Activated naive CD8-positive, alpha-beta T cell treated with anti-CD3 and anti-CD28 coated beads, Interleukin-2, amount 10 ng/mL, durations not matched to agents 7 days and 5 days (primary cell): ENCODE data around the gene SLC24A3. TPM values are rescaled to one million over a fixed set of nuclear protein-coding genes. Genes with fewer than 3 reads are reported as not detected.
A peak's percentile ranks its signal among the peaks of the same experiment; 100 is the strongest.

Source experiments
- ATAC-seq: fragments of 150-1000 bp; cut with Tn5 transposase; one replicate; pipeline ENCODE4 v1.10.0; 2021; ENCODE audit warnings: low read depth, moderate library complexity
- POLR2A ChIA-PET: fragments of 350-600 bp; sonication (Branson Sonifier 250); formaldehyde crosslinking; loops from one replicate; lab custom pipeline; 2021; ENCODE audit warnings: antibody characterized with exemption; lab: Charles Lee
- DNase-seq: peaks from one replicate; pipeline ENCODE4 v3.0.0; 2021
- H3K27ac Mint-ChIP-seq: one replicate; pipeline ENCODE4 v1.8.0; 2022; ENCODE audit warnings: mild to moderate bottlenecking, mixed read lengths
- H3K27me3 Mint-ChIP-seq: one replicate; pipeline ENCODE4 v1.8.0; 2022; ENCODE audit warnings: mild to moderate bottlenecking, moderate library complexity, mixed read lengths
- H3K36me3 Mint-ChIP-seq: one replicate; pipeline ENCODE4 v1.8.0; 2021; ENCODE audit warnings: mild to moderate bottlenecking, mixed read lengths
- H3K4me1 Mint-ChIP-seq: one replicate; pipeline ENCODE4 v1.8.0; 2021; ENCODE audit warnings: mixed read lengths
- H3K4me3 Mint-ChIP-seq: one replicate; pipeline ENCODE4 v1.8.0; 2022; ENCODE audit warnings: mild to moderate bottlenecking, moderate library complexity, mixed read lengths
- H3K9me3 Mint-ChIP-seq: one replicate; pipeline ENCODE4 v1.8.0; 2021; ENCODE audit warnings: mixed read lengths
- total RNA-seq, 2 experiments: library from RNA; stranded (reverse); gene quantifications; one replicate each; pipeline ENCODE4 v1.2.3, GENCODE V29; 2021

SLC24A3 gene
- total RNA-seq, 2 experiments from 2014 or later: not detected

DNA sequence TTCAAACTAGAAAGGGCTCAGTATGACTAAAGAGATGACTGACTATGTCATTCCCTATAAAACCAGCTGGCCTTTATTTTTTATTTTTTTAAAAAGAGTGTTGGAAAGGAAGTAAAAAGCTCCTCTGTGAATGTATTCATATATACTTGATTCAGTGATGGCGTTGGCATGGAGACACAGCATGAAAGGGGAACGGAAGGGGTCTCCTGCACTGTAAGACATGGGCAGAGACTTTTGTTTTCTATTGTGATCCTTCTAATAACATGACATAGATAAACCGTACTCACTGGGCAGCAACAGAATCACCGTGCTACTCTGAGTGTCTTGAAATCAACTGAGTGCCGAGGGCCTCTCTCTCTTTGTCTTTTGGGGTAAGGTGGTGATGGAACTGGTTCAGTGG, 317.6 kb downstream of the SLC24A3 start:
- peaks cover 18% of the 10 kb centered on the region for H3K27me3 Mint-ChIP-seq
- ATAC-seq (no peak), DNase-seq (no peak)
- peaks cover 3% of the 10 kb centered on the region for H3K9me3 Mint-ChIP-seq
- peaks cover 1% of the 10 kb centered on the region for H3K4me1 Mint-ChIP-seq
- H3K27ac Mint-ChIP-seq: no peak overlapping the region
- H3K36me3 Mint-ChIP-seq: no peaks in the 10 kb centered on the region
- POLR2A ChIA-PET: no interaction called here
- H3K4me3 Mint-ChIP-seq: no peak overlapping the region

DNA sequence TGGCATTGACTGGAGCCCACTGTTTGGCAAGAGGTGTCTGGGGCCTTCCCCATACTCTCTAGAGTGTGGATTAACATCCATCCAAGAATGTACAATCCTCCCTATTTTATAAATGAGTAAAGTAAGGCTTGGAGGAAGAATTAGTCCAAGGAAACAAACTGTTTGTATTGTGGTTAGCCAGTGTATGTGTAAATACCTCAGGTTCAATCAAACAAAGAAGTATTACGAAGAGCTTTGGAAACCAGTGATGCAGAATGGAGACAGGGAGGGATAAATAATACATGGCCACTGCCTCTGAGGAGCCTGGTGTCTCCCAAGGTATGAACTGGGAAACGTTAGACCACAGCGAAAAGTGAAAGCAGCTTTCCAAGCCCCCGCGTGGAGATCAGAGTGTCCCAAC, 319.0 kb downstream of the SLC24A3 start:
- Mint-ChIP-seq H3K4me3 (no peak overlapping the region), H3K9me3 (peaks cover 7% of the 10 kb centered on the region), H3K36me3 (no peaks in the 10 kb centered on the region), H3K4me1 (peaks cover 1% of the 10 kb centered on the region), H3K27ac (no peak overlapping the region), H3K27me3 (peaks cover 14% of the 10 kb centered on the region)
- no peak for DNase-seq
- no peak for ATAC-seq
- POLR2A ChIA-PET: no interaction called here

DNA sequence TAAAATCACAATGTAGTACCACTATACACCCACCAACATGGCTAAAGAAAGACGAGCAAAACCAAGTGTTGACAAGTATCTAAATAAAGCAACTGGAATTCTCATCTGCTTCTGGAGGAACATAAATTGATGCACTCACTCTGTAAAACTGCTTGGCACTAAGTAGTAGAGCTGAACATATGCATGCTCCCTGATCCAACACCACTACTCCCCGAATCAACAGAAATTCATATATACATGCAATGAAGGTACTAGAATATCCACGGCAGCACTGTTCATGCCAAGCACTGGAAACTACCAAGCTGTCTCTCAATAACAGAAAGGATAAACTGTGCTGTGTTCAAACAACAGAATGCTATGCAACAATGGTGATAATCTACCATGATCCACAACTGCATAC, 326.1 kb downstream of the SLC24A3 start:
- Mint-ChIP-seq H3K36me3 (no peaks in the 10 kb centered on the region), H3K4me1 (peaks cover 13% of the 10 kb centered on the region), H3K9me3 (peaks cover 6% of the 10 kb centered on the region), H3K4me3 (no peak overlapping the region), H3K27me3 (peaks cover 2% of the 10 kb centered on the region), H3K27ac (no peak overlapping the region)
- POLR2A ChIA-PET: no interaction called here
- DNase-seq (no peak), ATAC-seq (no peak)

DNA sequence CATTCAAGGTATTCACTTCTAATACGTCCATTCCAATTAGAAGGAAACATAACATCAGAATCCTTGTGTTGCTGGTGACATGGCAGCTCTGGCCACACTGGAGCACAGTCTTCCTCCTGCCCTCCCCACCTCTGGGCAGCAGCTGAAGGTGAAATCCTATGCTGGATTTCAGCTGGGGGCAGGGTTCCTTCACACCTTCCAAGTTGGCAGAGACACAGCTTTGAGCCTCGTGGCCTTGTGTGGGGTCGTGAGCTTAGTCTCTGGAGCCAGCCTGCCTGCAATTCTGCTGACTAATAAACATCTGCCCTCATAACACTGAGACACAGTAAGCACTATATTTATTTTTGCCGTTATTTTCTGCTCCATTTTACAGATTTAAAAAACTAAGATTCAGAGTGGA, 326.7 kb downstream of the SLC24A3 start:
- peaks cover 13% of the 10 kb centered on the region for H3K4me1 Mint-ChIP-seq
- DNase-seq: no peak
- H3K27me3 Mint-ChIP-seq: peaks cover 2% of the 10 kb centered on the region
- POLR2A ChIA-PET: no interaction called here
- H3K4me3 Mint-ChIP-seq: no peak overlapping the region
- no peak for ATAC-seq
- peaks cover 6% of the 10 kb centered on the region for H3K9me3 Mint-ChIP-seq
- H3K36me3 Mint-ChIP-seq: no peaks in the 10 kb centered on the region
- H3K27ac Mint-ChIP-seq: no peak overlapping the region

DNA sequence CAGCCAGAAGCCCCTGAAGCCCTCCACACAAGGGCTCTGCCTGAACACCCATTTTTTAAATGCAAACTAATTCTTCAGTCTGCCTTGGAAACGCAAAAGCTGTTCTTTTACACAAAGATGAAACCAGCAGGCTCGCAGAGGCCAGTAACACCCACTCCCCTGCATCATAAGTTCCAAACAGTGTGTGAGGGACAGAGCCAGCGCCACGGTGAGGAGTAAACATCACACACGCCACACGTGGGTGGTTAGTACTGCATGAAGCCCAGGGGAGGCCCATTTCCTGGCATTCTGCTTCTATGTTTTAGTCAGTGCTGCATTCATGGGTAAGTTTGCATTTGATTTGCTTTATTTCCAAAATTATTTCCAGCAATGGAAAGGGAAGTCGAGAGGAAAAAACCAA, 327.9 kb downstream of the SLC24A3 start:
- POLR2A ChIA-PET: no interaction called here
- Mint-ChIP-seq H3K27me3 (peaks cover 2% of the 10 kb centered on the region), H3K4me1 (peaks cover 13% of the 10 kb centered on the region), H3K9me3 (peaks cover 3% of the 10 kb centered on the region), H3K27ac (no peak overlapping the region), H3K4me3 (no peak overlapping the region), H3K36me3 (no peaks in the 10 kb centered on the region)
- no peak for DNase-seq
- no peak for ATAC-seq

DNA sequence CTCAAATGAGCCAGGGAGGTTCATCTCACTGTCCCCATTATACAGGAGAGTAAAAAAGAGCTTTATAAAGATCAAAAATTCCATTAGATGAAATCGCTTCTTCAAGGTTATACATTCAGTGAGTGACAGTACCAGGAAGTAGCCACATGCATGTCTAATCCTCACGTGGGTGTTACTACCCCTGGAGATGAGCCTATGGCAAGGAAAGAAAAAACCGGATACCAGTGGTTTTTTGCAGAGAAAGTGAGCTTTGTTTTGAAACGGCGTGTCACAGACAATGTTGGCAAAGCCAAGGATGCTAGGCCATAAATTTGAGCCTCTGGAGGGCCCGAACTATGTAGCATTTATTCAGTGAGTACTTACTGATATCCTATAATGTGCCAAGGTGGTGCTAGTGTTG, 330.7 kb downstream of the SLC24A3 start:
- ATAC-seq: peak; percentile 75
- peak overlapping the region; percentile 86 for H3K27ac Mint-ChIP-seq
- POLR2A ChIA-PET: no interaction called here

DNA sequence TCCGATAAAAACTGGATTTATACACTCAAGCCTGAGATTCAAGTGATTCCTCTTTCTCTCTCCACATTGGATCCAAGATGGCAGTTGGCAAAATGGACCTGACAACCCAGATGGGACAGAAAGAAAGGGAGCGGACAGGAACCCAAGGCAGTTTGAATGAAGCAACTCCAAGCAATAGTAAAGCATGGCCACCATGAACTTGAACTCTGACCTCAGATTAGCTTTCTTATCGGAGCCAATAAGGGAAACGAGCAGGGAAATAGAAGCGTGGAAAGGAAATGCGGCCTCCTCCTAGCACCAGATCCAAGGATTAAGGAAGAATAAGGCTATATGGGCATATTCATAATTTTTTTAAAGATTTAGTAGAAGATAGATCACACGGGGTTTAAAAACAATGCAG, 332.2 kb downstream of the SLC24A3 start:
- no peaks in the 10 kb centered on the region for H3K27me3 Mint-ChIP-seq
- no peak overlapping the region for H3K27ac Mint-ChIP-seq
- H3K4me3 Mint-ChIP-seq: no peak overlapping the region
- no peak for ATAC-seq
- no peak for DNase-seq
- no peaks in the 10 kb centered on the region for H3K9me3 Mint-ChIP-seq
- no peaks in the 10 kb centered on the region for H3K36me3 Mint-ChIP-seq
- peaks cover 13% of the 10 kb centered on the region for H3K4me1 Mint-ChIP-seq
- POLR2A ChIA-PET: no interaction called here

More for the DNA sequence above, 330.7 kb downstream of the SLC24A3 start:
- H3K36me3 Mint-ChIP-seq: no peaks in the 10 kb centered on the region
- no peak for DNase-seq
- peak overlapping the region; percentile 19 for H3K4me3 Mint-ChIP-seq
- no peaks in the 10 kb centered on the region for H3K9me3 Mint-ChIP-seq
- H3K4me1 Mint-ChIP-seq: peaks cover 13% of the 10 kb centered on the region
- no peaks in the 10 kb centered on the region for H3K27me3 Mint-ChIP-seq

DNA sequence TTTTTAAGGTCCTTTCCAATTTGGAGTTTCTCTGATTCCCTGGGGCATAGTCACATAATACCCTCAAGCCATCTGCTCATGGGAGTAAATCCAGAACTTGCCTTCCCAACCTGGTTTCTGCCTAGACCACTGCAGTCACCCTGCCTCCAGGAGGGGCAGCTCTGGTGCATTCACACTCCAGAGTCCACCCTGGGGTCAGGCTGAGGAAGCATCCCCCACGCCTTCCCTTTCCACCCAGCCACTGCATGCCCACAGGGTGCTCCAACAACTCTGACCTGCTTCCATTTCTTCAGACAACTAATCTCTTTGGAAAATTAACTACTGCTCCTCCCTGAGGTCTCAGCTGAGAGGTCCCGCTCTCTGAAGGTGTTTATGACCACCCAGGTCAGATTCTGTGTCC, 334.2 kb downstream of the SLC24A3 start:
- peaks cover 7% of the 10 kb centered on the region for H3K4me1 Mint-ChIP-seq
- DNase-seq (no peak), ATAC-seq (no peak)
- H3K27me3 Mint-ChIP-seq: no peaks in the 10 kb centered on the region
- POLR2A ChIA-PET: no interaction called here
- H3K9me3 Mint-ChIP-seq: no peaks in the 10 kb centered on the region
- no peak overlapping the region for H3K27ac Mint-ChIP-seq
- H3K4me3 Mint-ChIP-seq: no peak overlapping the region
- H3K36me3 Mint-ChIP-seq: no peaks in the 10 kb centered on the region

DNA sequence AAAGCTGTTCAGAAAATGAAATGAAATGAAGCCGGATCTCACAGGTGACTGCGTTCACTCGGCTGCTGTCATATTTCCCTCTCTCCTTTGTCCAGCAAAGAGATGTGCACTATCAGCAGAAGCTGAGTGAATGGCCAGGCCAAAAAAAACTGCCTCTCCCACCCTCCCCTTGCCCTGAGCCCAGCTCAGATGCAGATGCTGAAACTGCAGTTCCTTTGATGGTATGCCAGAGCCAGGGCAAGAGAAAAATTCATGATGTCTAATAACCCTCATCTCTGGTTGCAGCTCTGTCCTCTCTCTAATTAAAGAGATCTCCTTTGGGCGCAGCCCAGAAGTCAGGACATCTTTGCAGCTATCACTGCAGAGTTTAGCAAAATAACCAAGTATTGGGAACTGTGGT, 335.1 kb downstream of the SLC24A3 start:
- POLR2A ChIA-PET: no interaction called here
- Mint-ChIP-seq H3K9me3 (no peaks in the 10 kb centered on the region), H3K36me3 (no peaks in the 10 kb centered on the region), H3K27me3 (no peaks in the 10 kb centered on the region), H3K27ac (no peak overlapping the region), H3K4me3 (no peak overlapping the region), H3K4me1 (peaks cover 3% of the 10 kb centered on the region)
- DNase-seq: no peak
- no peak for ATAC-seq

DNA sequence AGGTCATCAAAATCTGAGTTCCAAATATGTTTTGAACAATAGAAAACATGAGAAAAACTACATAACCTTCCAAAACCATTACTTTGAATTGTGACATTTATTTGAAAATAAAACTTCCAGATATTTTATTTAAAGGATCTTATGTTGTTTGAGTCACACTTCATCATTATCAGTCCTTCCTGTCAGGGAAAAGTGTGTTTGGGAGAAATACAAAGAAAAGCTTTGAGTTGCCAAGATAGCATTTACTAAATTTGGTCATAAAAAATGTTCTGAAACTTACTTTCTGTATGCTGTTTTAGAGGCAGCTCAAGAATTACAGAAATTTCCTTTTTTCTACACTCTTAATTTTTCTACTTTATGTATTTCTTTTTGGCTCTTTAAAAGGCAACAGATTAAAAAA, 337.5 kb downstream of the SLC24A3 start:
- Mint-ChIP-seq H3K27ac (no peak overlapping the region), H3K4me1 (peaks cover 5% of the 10 kb centered on the region)
- POLR2A ChIA-PET: no interaction called here

DNA sequence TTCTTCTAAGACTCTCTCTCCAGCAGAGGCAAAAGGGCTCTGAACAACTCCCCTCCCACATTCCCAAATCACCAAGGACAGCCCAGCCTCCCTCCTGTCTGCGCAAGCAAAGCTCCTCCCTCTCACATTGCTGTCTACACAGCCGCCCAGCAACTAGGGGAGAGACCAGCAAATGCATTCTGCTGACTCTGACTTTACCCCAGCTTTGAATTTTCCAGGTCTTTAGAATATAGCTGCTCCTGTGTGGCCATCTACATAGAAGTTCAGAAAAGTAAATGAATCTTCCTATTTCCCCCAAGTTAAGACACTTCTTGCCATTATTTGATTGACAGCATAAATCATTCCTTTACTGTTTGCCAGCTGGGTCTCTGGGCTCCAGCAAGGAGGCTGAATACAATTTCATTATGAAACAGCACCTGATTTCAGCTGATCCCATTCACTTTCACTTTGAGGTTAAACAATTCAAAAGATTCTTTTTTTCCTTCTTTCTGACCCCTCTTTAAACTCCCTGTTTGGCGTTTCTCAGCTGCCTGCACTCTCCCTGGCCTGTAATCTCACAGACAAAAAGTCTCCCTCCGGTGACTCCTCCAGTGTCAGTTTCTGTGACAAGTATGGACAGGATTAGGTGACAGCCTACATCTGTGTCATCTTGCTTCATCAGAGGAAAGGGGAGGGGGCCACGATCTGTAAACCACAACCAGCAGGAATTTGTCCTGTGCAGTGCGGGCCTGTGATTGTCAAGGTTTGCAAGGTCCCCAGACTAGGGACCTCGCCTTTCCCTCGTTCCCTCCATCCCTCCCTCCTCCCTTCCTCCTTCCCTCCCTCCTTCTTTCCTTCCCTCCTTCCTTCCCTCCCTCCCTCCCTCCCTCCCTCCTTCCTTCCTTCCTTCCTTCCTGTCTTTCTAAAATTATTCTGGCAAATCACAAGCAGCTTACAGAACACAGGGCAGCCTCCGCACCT, 340.1 kb downstream of the SLC24A3 start:
- no peaks in the 10 kb centered on the region for H3K36me3 Mint-ChIP-seq
- DNase-seq (no peak), ATAC-seq (no peak)
- no peak overlapping the region for H3K27ac Mint-ChIP-seq
- H3K9me3 Mint-ChIP-seq: no peaks in the 10 kb centered on the region
- POLR2A ChIA-PET: no interaction called here
- no peak overlapping the region for H3K4me3 Mint-ChIP-seq
- no peaks in the 10 kb centered on the region for H3K27me3 Mint-ChIP-seq
- peaks cover 5% of the 10 kb centered on the region for H3K4me1 Mint-ChIP-seq

More for the DNA sequence above, 337.5 kb downstream of the SLC24A3 start:
- DNase-seq (no peak), ATAC-seq (no peak)
- H3K4me3 Mint-ChIP-seq: no peak overlapping the region
- no peaks in the 10 kb centered on the region for H3K36me3 Mint-ChIP-seq
- no peaks in the 10 kb centered on the region for H3K27me3 Mint-ChIP-seq
- H3K9me3 Mint-ChIP-seq: no peaks in the 10 kb centered on the region

DNA sequence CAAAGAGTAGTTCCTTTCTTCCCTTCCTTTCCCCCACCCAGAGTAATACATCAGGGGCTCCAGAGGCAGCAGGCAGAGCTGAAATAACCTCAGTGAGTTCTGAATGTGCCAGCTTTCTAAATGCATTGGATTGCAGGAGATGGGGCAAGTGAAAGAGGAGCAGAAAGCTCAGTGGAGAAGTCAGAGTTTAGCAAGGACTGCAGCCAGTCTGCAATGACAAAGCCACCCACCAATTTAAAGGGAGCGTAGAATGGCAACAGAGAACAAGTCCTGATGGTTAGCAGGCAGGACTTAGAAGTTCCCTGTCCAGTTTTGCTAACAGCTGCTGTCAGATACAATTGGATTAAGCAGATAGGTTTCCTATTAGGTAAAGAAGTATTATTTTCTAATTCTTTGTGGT, 342.2 kb downstream of the SLC24A3 start:
- H3K36me3 Mint-ChIP-seq: no peaks in the 10 kb centered on the region
- no peaks in the 10 kb centered on the region for H3K27me3 Mint-ChIP-seq
- no peaks in the 10 kb centered on the region for H3K9me3 Mint-ChIP-seq
- POLR2A ChIA-PET: no interaction called here
- no peak overlapping the region for H3K4me3 Mint-ChIP-seq
- H3K4me1 Mint-ChIP-seq: peaks cover 5% of the 10 kb centered on the region
- ATAC-seq: no peak
- H3K27ac Mint-ChIP-seq: no peak overlapping the region
- DNase-seq: no peak

DNA sequence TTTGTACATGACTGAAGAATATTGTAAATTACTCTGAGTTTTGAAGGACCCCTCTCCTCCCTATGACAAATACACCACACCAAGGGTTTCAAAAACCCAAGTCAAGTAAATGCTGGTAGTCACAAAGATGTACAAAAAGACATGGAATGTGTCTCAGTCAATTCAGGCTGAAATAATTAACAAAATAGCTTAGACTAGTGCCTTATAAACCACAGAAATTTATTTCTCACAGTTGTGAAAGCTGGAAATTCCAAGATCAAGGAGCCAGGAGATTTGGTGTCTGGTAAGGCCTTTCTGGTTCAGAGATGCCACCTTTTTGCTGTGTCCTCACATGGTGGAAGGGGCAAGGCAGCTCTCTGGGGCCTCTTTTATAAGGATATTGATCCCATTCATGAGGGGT, 343.3 kb downstream of the SLC24A3 start:
- peak overlapping the region; percentile 16 for H3K27ac Mint-ChIP-seq
- no peak for ATAC-seq
- DNase-seq: no peak
- peaks cover 5% of the 10 kb centered on the region for H3K4me1 Mint-ChIP-seq
- H3K4me3 Mint-ChIP-seq: no peak overlapping the region
- no peaks in the 10 kb centered on the region for H3K9me3 Mint-ChIP-seq
- no peaks in the 10 kb centered on the region for H3K36me3 Mint-ChIP-seq
- POLR2A ChIA-PET: no interaction called here
- no peaks in the 10 kb centered on the region for H3K27me3 Mint-ChIP-seq

DNA sequence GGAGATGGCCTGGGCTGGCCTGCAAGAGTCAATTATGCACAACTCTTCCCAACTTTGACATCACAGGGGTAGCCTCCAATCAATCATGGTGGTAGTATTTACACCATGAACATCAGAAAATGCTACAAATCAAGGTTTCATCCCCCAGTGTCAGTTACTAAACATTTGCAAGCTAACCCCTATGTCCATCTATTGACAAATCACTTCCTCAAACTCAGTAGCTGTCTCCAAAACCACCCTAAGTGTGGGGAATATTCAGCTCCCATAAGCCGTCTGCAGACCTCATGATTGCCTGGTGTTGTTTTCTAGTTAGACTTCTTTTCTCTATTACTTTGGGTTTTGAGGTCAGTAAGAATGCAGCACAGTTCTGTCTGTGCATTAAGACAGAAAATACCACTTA, 344.8 kb downstream of the SLC24A3 start:
- ATAC-seq (no peak), DNase-seq (no peak)
- Mint-ChIP-seq H3K27me3 (no peaks in the 10 kb centered on the region), H3K36me3 (no peaks in the 10 kb centered on the region), H3K27ac (no peak overlapping the region), H3K9me3 (no peaks in the 10 kb centered on the region), H3K4me1 (peaks cover 5% of the 10 kb centered on the region), H3K4me3 (no peak overlapping the region)
- POLR2A ChIA-PET: no interaction called here
